GM12801 (cell line): ENCODE data around the gene E2F6.

Experiments used
- TF ChIP-seq, protein P1 (sequence below): IDR thresholded peaks from one replicate; pipeline ENCODE4 v1.5.1; 2011; ENCODE audit warnings: control low read depth; ENCODE audit not compliant: insufficient read length; ENCODE audit errors: extremely low read depth

Gene E2F6

DNA sequence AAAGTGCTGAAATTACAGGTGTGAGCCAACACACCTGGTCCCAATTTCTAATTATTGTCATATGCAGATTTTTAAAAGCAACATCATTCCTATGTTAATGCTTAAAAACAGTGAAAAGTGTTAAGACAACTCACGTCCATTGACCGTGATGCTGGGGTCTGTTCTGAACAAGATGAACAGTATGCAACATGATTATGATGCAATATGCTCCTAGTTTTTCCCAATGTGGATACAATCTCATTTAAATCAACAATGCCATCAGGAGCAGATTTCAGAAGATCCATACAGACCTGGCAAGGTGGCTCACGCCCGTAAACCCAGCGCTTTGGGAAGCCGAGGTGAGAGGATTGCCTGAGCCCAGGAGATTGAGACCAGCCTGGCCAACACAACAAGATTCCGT, 31.5 kb downstream of the E2F6 start:
- TF ChIP-seq, protein P1, sequence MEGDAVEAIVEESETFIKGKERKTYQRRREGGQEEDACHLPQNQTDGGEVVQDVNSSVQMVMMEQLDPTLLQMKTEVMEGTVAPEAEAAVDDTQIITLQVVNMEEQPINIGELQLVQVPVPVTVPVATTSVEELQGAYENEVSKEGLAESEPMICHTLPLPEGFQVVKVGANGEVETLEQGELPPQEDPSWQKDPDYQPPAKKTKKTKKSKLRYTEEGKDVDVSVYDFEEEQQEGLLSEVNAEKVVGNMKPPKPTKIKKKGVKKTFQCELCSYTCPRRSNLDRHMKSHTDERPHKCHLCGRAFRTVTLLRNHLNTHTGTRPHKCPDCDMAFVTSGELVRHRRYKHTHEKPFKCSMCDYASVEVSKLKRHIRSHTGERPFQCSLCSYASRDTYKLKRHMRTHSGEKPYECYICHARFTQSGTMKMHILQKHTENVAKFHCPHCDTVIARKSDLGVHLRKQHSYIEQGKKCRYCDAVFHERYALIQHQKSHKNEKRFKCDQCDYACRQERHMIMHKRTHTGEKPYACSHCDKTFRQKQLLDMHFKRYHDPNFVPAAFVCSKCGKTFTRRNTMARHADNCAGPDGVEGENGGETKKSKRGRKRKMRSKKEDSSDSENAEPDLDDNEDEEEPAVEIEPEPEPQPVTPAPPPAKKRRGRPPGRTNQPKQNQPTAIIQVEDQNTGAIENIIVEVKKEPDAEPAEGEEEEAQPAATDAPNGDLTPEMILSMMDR = no peak

DNA sequence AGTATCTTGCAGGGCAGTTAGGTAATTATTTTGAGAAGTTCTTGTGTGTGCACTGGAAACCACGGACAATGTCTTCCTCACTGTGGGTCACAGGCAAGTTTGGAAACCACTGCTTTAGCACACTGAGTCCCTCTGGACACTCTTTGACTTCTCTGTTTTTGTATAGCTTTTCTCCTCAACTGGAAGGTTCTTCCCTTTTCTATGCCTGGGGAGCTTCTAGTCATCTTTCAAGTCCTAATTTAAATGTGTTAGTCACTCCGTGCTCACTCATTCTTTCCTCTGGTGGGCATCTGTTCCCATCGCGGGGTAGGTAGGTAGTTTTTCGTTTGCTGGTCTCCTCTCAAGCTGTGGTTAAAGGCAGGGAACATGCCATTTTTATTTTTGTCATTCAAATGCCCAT, 32.1 kb downstream of the E2F6 start:
- TF ChIP-seq, protein P1 = no peak

DNA sequence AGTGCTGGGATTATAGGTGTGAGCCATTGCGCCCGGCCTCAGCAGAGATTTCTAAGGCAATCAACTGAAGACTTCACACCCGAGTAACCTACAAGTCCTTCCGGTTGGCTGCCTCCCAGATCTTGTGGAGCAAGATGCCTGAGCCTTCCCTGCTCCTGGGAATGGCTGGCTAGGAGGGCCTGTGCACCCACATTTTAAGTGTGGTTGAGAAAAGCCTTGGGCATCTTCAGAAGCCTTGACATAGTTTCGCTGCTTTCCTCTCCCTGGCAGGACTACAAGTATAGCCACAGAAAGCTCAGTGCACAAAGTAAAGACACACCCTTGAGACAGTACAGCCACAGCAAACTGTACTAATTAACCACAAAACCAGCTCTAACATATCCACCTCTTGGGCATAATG, 35.2 kb downstream of the E2F6 start:
- TF ChIP-seq, protein P1 = no peak

DNA sequence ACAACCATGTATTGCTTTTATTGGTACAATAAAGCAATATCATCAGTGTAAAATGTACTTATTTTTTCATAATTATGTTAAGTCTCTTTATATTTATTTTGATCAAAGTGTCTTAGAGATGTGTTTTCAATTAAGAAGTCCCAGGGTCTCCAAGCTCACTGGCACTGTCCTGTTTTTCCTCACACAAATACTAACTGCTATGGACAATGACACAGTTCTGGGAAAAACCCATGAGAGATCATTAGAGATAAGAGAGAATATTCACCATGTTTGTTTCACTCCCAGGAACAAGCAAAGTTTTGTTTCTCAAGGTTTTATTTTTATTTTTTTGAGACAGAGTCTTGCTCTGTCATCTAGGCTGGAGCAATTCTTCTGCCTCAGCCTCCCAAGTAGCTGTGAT, 38.7 kb downstream of the E2F6 start:
- TF ChIP-seq, protein P1 = no peak

DNA sequence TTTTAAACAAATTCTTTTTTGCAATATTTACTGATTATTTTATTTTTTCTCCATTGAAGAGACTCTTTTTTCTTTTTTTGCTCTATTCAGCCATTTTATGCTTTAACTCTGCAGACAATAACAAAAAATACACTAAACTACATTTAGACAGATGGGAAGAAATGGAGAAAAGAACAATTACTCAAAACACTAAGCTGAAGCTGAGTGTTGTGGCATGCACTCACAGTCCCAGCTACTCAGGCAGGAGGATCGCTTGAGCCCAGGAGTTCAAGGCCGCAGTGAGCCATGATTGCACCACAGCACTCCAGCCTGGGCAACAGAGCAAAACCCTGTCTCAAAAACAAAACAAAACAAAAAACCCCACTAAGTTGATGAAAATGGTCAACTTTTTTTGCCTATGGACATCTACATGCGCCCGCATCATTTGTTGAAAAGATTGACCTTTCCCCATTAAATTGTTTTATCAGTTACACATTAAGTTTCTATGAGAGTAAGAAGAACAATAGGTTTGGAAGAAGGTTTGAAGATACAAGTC, 43.0 kb downstream of the E2F6 start:
- TF ChIP-seq, protein P1 = no peak

DNA sequence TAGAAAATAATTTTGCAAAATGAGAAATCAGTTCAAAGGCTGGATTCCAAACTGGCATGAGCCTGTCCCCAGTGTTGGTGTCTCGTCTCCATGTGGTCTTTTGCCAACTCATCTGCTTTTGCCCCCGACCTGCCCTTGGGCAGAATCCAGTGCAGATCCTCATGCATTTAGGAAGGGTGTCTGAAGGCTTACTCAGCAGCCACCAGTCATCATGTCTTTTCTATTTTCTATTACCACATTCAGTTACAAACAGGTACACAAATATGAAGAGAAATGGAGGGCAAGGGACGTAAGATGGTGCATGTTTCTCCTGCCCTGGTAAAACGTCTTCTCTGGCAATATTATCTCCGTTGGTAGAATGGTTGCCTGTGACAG, 43.5 kb downstream of the E2F6 start:
- TF ChIP-seq, protein P1 = no peak

DNA sequence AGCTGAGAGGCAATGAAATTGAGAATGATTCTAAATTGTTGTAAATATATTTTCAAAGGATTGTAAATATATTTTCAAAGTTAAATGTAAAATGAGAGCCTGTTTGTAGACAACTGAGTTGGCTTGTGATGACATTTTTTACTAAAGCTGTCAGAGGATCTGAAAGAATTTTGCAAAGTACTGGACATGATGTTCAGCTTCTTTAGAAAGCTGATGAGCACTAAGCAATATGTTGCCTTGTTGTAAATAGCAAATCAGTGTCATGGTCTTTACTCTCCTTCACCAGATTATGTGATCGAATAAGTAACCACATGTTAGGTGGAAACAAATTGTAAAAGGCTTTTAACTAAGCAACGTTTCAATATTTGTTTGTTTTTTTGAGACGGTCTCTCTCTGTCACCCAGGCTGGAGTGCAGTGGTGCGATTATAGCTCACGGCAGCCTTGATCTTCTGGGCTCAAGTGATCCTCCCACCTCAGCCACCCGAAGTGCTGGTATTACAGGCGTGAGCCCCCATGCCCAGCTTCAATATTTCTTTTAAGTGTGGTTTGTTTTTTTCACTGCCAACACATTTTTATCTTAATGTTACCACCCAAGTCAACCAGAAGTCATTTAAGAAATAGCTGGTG, 44.0 kb downstream of the E2F6 start:
- TF ChIP-seq, protein P1 = no peak
